Endothelial cell of umbilical vein (primary cell): ENCODE data around the gene CEACAM6.

Experiments used
- POLR2A ChIP-seq: IDR thresholded peaks from 2 replicates; pipeline ENCODE4 v1.6.1; 2012; ENCODE audit warnings: low read depth, mild to moderate bottlenecking, control low read depth, low read length
- TF ChIP-seq, protein P1 (sequence below), 2 donors: IDR thresholded peaks; 1 replicate in 1 of 2; 2 replicates in 1 of 2; pipeline ENCODE4 v1.5.1; 2011; ENCODE audit warnings: low read length in 2 of 2, mild to moderate bottlenecking in 2 of 2, moderate library complexity in 2 of 2, control low read depth in 1 of 2, inconsistent platforms in 1 of 2, low read depth in 1 of 2; ENCODE audit not compliant: insufficient read depth in 1 of 2; ENCODE audit errors: extremely low read depth in 1 of 2

DNA sequence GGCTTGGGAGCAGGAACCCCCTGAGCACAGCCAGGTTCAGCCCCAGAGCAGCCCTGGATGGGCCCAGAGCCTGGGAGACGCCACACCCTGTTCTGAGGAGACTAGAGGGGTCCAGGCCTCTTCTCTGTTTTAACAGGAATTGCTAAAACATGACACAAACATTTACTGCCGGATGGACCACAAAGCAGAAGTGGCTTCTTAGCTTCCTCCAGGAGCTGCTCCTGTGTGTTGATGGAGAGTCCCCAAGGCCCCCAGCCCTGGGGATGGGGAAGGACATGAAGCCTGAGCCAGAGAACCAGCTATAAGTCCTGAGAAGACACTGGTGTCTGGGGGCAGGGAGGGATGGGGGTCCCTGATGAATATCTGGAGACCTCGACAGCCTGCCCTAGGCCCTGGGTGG is 55.7 kb downstream of the CEACAM6 start:
- TF ChIP-seq, protein P1, sequence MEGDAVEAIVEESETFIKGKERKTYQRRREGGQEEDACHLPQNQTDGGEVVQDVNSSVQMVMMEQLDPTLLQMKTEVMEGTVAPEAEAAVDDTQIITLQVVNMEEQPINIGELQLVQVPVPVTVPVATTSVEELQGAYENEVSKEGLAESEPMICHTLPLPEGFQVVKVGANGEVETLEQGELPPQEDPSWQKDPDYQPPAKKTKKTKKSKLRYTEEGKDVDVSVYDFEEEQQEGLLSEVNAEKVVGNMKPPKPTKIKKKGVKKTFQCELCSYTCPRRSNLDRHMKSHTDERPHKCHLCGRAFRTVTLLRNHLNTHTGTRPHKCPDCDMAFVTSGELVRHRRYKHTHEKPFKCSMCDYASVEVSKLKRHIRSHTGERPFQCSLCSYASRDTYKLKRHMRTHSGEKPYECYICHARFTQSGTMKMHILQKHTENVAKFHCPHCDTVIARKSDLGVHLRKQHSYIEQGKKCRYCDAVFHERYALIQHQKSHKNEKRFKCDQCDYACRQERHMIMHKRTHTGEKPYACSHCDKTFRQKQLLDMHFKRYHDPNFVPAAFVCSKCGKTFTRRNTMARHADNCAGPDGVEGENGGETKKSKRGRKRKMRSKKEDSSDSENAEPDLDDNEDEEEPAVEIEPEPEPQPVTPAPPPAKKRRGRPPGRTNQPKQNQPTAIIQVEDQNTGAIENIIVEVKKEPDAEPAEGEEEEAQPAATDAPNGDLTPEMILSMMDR (IDR thresholded peaks at IDR 0.05; ENCODE audit: extremely low read depth in 1 of 2, insufficient read depth in 1 of 2, low read depth in 1 of 2, low read length in 2 of 2): no peak
- no peak for TF ChIP-seq POLR2A
